Muscle of leg (tissue), 11 donors: Measurements from ENCODE around the gene STMN3. TPM values are rescaled to one million over a fixed set of nuclear protein-coding genes. Genes with fewer than 3 reads are reported as not detected.
"Not testable (repeated sequence)": the region's sequence is repeated elsewhere in the genome, so short reads cannot be mapped to it uniquely, and the experiment has no call there.

ENCODE experiments used
- DNase-seq: peaks from one replicate; pipeline ENCODE4 v3.0.0; 2013
- H3K27ac ChIP-seq: one replicate; pipeline ENCODE4 v1.5.1; 2013; ENCODE audit warnings: mild to moderate bottlenecking, low read length, control low read depth
- H3K27me3 ChIP-seq: one replicate; pipeline ENCODE4 v1.6.1; 2013; ENCODE audit warnings: low read length; ENCODE audit not compliant: control insufficient read depth, insufficient read depth
- H3K36me3 ChIP-seq: one replicate; pipeline ENCODE4 v1.6.1; 2013; ENCODE audit warnings: low read length; ENCODE audit not compliant: control insufficient read depth, insufficient read depth
- H3K4me1 ChIP-seq: one replicate; pipeline ENCODE4 v1.6.1; 2013; ENCODE audit warnings: low read length; ENCODE audit not compliant: control insufficient read depth, insufficient read depth
- H3K4me3 ChIP-seq: one replicate; pipeline ENCODE4 v1.5.1; 2013; ENCODE audit warnings: low read length, control low read depth
- H3K9me3 ChIP-seq: replicated peaks from 2 replicates; pipeline ENCODE4 v1.6.1; 2013; ENCODE audit warnings: low read depth, low read length; ENCODE audit not compliant: control insufficient read depth
- WGBS: methylation state at CpG from one replicate; pipeline ENCODE4 v1.1.5; 2013; ENCODE audit warnings: missing lambda C conversion rate; ENCODE audit not compliant: insufficient coverage; 5-methylcytosine and 5-hydroxymethylcytosine counted together
- polyA plus RNA-seq, 8 donors: library from polyadenylated mRNA; unstranded; fragments of 120-200 nt; gene quantifications; one replicate each; pipeline versions ENCODE4 v1.2.1 to v1.2.3, GENCODE V29; 2013; ENCODE audit warnings: inconsistent platforms in 1 of 8, low replicate concordance in 1 of 8; ENCODE audit not compliant: insufficient read length in 8 of 8, insufficient read depth in 1 of 8
- total RNA-seq: library from RNA; stranded (reverse); fragments of 120-200 nt; gene quantifications from one replicate; pipeline ENCODE4 v1.2.4, GENCODE V29; 2013

Gene STMN3
- total and polyA plus RNA-seq, 9 donors, result 12.3 to 31.9 (median 18.4) TPM

DNA sequence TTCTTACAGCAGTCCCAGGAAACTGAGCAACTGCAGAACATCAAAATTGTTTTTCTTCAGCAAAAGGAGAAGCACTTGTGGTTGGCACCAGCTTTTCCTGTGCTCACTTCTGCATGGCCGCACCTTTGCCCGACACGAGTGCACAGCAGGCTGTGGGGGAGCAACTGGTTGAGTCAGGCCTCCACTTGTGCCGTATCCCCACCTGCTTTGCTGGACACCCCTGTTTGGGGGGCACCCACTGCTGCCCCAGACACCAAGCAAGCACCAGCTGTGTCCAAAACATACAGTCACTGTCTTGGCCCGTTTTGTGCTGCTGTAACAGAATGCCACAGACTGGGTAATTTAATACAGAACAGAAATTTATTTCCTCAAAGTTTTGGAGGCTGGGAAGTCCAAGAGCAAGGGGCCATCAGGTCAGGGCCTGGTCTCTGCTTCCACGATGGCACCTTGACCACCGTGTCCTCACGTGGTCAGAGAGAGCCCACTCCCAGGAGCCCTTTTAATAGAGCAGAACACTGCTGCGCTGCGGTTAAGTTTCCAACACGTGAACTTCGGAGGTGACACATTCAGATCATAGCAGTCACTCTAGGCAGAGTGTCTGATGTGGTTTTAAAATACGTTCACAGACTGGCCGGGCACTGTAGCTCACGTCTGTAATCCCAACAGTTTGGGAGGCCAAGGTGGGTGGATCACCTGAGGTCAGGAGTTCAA lies 17.6 kb downstream of the STMN3 start:
- H3K9me3 ChIP-seq, result no peaks in the 10 kb centered on the region
- no peaks in the 10 kb centered on the region for H3K36me3 ChIP-seq
- no peak for DNase-seq
- peaks cover 12% of the 10 kb centered on the region for H3K4me1 ChIP-seq
- H3K4me3 ChIP-seq, result no peak overlapping the region
- 69% methylated on average over 6 of the region's 15 CpGs for WGBS
- H3K27ac ChIP-seq, result peak overlapping the region; percentile 42
- no peaks in the 10 kb centered on the region for H3K27me3 ChIP-seq

DNA sequence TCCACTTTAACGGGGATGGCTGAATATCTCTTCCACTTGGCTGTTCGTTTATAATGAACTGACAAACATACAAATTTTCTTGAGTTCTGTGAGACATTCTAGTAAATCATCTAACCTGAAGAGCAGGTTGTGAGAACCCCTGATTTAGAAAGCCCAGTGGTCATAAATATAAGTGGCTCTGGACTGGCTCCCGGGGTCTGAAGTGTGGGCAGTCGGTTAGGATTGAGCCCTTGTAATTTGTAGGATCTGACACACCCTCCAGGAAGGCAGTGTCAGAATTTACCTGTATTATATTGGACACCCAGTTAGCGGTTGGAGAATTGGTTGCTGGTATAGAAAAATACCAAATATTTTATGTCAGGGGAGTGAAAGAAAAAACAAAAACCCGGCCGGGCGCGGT lies 19.5 kb downstream of the STMN3 start:
- Histone ChIP-seq H3K36me3 (no peaks in the 10 kb centered on the region), H3K9me3 (no peaks in the 10 kb centered on the region), H3K4me3 (no peak overlapping the region), H3K27ac (no peak overlapping the region), H3K27me3 (no peaks in the 10 kb centered on the region), H3K4me1 (peaks cover 18% of the 10 kb centered on the region)
- WGBS, result 69% methylated on average over 2 of the region's 9 CpGs
- no peak for DNase-seq

DNA sequence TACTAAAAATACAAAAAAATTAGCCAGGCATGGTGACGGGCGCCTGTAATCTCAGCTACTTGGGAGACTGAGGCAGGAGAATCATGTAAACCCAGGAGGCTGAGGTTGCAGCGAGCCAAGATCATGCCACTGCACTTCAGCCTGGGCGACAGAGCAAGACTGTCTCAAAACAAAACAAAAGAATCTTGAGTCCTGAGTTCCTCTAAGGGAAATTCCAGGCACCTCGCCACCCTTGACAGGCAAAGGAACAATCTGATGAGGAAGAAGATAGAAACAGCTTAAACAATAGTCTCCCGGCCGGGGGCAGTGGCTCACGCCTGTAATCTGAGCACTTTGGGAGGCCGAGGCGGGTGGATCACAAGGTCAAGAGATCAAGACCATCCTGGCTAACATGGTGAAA lies 21.8 kb downstream of the STMN3 start:
- 62% methylated on average over 6 of the region's 10 CpGs for WGBS
- not testable (repeated sequence) for DNase-seq, H3K27ac ChIP-seq, H3K27me3 ChIP-seq, H3K9me3 ChIP-seq, H3K36me3 ChIP-seq, H3K4me3 ChIP-seq
- H3K4me1 ChIP-seq, result peaks cover 26% of the 10 kb centered on the region

DNA sequence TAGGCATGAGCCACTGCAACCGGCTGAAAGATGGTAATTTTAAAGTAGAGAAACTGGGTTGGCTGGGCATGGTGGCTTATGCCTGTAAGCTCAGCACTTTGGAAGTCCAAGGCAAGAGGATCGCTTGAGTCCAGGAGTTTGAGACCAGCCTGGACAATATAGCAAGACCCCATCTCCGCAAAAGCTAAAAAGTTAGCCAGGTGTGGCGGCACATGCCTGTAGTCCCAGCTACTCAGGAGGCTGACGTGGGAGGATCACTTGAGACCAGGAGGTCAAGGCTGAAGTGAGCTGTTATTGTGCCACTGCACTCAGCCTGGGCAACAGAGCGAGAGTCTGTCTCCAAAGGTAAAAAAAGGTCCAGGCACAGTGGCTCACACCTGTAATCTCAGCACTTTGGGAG lies 22.3 kb downstream of the STMN3 start:
- 90% methylated on average over 5 of the region's 6 CpGs for WGBS
- H3K9me3 ChIP-seq, DNase-seq, H3K27me3 ChIP-seq, H3K4me3 ChIP-seq, H3K27ac ChIP-seq, H3K36me3 ChIP-seq: not testable (repeated sequence)
- peaks cover 28% of the 10 kb centered on the region for H3K4me1 ChIP-seq

DNA sequence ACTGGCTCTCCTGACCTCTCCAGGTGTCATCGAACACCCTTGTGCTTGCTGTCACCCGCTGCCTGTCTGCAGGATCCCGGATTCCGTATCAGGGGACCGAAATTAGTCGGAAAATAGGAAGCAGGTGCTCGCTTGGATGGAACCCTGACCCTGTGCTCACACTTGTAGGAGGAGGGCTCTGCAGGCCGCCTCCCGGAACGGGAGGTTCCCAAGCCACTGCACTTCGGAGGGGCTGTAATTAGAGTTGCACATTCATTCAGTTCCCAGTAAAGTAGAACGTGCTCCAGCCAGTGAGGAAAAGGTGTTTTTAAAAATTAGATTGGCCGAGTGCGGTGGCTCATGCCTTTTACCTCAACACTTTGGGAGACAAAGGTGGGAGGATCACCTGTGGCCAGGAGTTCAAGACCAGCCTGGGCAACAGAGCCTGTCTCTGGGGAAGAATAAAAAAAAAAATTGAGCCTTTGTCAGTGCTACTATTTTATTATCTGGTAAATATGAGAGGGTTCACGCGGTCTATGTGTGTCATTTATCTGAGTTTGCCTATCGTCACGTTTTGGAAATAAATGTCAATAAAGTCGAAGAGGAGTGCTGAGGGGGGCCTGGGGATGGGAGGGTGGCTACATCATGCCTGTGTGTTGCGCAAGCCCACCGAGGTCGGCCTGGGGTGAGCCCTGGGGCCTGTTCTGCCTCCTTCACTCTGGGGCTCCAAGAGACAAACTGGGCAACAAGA lies 24.8 kb downstream of the STMN3 start:
- no peaks in the 10 kb centered on the region for H3K9me3 ChIP-seq
- H3K36me3 ChIP-seq, result no peaks in the 10 kb centered on the region
- no peaks in the 10 kb centered on the region for H3K27me3 ChIP-seq
- 23% methylated on average over 22 of the region's 22 CpGs for WGBS
- peaks cover 24% of the 10 kb centered on the region for H3K4me1 ChIP-seq
- H3K27ac ChIP-seq, result peak overlapping the region; percentile 67
- peak; percentile 79 for DNase-seq
- H3K4me3 ChIP-seq, result peak overlapping the region; percentile 90

DNA sequence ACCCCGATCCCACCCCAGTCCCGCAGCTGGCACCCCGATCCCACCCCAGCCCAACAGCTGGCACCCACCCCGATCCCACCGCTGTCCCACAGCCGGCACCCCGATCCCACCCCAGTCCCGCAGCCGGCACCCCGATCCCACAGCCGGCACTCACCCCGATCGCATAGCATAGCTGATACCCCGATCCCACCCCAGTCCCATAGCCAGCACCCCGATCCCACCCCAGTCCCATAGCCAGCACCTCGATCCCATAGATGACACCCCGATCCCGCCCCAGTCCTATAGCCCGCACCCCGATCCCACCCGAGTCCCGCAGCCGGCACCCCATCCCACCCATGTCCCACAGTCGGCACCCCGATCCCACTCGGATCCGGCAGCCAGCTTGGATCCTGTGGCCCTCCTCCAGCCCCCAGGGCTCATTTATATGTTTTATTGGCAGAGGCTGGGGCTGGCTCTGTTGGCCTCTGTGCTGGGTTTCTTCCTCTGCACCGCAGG lies 25.4 kb downstream of the STMN3 start:
- Histone ChIP-seq H3K36me3 (no peaks in the 10 kb centered on the region), H3K4me3 (peak overlapping the region; percentile 90), H3K27ac (peak overlapping the region; percentile 67), H3K9me3 (no peaks in the 10 kb centered on the region), H3K4me1 (peaks cover 24% of the 10 kb centered on the region), H3K27me3 (no peaks in the 10 kb centered on the region)
- 8% methylated on average over 26 of the region's 28 CpGs for WGBS
- no peak for DNase-seq

DNA sequence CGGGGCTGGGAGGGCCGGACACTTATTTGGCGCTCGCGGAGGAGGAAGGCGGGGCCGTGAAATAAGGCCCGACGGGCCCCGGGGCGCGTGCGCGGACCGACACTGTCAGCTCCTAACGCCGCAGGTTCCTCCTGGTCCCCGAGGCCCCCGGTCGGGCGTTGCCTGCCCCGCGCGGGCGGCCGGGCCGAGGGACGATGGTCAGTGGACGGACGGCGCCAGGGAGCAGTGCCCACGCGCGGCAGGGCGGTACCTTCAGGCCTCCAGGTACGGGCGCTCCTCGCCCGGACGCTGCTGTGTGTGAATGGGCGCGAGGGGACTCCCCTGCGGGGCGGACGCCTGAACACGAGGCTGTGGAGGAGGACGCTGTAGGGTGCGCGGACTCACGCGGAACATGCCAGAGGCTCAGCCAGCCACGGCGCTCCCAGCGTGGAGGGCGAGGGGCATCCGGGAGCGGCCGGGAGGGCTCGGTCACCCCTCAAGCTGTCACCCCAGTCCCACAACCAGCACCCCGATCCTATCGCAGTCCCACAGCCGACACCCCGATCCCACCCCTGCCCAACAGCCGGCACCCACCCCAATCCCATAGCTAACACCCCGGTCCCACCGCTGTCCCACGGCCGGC lies 26.0 kb downstream of the STMN3 start:
- Histone ChIP-seq H3K36me3 (no peaks in the 10 kb centered on the region), H3K27me3 (no peaks in the 10 kb centered on the region), H3K27ac (peak overlapping the region; percentile 86), H3K4me1 (peaks cover 24% of the 10 kb centered on the region), H3K4me3 (peak overlapping the region; percentile 90), H3K9me3 (no peaks in the 10 kb centered on the region)
- DNase-seq, result peak; percentile 98
- under 1% methylated on average over 58 of the region's 68 CpGs for WGBS

DNA sequence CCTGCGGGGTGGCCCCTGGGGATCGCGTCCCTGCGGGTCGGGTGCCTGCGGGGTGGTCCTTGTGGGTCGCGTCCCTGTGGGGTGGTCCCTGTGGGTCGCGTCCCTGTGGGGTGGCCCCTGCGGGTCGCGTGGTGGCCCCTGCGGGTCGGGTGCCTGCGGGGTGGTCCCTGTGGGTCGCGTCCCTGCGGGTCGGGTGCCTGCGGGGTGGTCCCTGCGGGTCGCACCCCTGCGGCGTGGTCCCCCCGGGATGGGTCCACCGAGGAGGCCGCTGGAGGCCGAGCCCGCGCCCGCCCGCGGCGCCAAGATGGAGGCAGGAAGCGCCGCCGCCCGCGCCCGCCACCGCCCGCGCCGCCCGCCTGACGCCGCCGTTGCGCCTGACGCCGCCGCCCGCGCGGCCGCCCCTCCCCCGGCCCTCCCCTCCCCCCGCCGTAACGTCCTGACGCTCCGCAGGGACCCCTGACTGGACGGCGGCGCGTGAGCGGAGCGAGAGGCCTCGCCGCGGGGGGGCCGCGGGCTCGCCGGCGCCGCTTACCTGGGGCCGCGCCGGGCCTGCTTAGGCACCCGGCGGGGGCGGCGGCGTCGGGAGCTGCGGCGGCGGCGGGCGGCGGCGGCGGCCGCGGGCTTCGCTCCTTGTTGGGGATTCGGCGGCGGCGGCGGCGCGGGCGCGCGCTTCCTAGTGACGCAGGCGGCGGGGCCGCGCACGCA lies 26.6 kb downstream of the STMN3 start, which contains the start of gene GMEB2:
Gene GMEB2, minus strand, starts transcription at position 678 of the 705 bp plus-strand sequence. CDS start 7,704 bp downstream, outside the sequence.
- peak; percentile 92 for DNase-seq
- H3K27me3 ChIP-seq, result no peaks in the 10 kb centered on the region
- H3K9me3 ChIP-seq, result no peaks in the 10 kb centered on the region
- peak within 1 kb of the TSS; percentile 90 for H3K4me3 ChIP-seq
- WGBS, result under 1% methylated on average over 104 of the region's 114 CpGs
- peaks cover 24% of the 10 kb centered on the region for H3K4me1 ChIP-seq
- no peaks in the 10 kb centered on the region for H3K36me3 ChIP-seq
- H3K27ac ChIP-seq, result peak within 1 kb of the TSS; percentile 86

DNA sequence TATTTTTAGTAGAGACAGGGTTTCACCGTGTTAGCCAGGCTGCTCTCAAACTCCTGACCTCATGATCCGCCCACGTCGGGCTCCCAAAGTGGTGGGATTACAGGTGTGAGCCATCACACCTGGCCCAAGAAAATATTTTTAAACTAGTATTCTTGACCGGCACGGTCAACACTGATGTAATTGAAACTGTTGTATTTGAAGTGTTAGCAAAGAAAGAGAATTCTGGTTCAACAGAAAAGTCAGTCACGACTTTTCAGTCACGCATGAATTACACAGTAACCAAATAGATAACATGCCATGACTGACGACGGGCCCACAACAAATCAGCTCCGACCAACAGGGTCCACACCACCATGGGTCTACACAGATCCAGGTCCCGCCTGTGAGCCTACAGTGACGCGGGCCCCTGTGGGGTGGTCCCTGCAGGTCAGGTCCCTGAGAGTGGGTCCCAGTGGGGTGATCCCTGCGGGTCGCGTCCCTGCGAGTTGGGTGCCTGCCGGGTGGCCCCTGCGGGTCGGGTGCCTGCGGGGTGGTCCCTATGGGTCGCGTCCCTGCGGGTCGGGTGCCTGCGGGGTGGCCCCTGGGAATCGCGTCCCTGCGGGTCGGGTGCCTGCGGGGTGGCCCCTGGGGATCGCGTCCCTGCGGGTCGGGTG lies 27.3 kb downstream of the STMN3 start:
- WGBS, result 8% methylated on average over 20 of the region's 36 CpGs
- DNase-seq, result no peak
- Histone ChIP-seq H3K4me3 (peak overlapping the region; percentile 58), H3K27me3 (no peaks in the 10 kb centered on the region), H3K36me3 (no peaks in the 10 kb centered on the region), H3K9me3 (no peaks in the 10 kb centered on the region), H3K27ac (peak overlapping the region; percentile 79), H3K4me1 (peaks cover 24% of the 10 kb centered on the region)
